T-helper 2 cell (primary cell): ENCODE results near the gene C20orf144.
"Not testable (repeated sequence)": the region's sequence is repeated elsewhere in the genome, so short reads cannot be mapped to it uniquely, and the experiment has no call there.

Experiments
- DNase-seq, 5 experiments: peaks; one replicate each; pipeline versions ENCODE4 v3.0.0 to v3.0.0-alpha.2; 2012 to 2022

The C20orf144 gene

DNA sequence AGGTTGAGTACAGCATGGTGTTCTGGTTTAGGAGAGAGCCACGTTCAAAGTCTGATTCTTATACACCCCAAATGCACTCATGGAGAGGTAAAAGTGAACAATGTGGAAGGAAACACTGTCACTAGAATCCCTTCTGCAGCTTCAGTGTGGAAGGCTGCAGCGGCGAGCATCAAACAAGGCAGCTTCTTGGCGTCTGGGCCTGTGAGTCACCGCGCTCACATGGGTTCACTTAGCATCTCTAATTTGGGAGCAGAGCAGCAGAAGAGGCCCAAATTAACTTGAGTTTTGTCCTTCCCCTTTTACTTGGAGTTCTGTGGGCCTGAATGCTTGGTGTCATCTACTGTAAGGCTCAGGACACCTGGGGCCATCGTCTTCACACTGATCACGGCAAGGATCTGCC, 35.0 kb downstream of the C20orf144 start:
- no peak for DNase-seq

DNA sequence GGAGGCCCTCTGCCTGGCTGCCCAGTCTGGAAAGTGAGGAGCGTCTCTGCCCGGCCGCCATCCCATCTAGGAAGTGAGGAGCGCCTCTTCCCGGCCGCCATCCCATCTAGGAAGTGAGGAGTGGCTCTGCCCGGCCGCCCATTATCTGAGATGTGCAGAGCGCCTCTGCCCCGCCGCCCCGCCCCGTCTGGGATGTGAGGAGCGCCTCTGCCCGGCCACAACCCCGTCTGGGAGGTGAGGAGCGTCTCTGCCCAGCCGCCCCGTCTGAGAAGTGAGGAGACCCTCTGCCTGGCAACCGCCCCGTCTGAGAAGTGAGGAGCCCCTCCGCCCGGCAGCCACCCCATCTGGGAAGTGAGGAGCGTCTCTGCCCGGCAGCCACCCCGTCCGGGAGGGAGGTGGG, 36.8 kb downstream of the C20orf144 start:
- not testable (repeated sequence) for DNase-seq

DNA sequence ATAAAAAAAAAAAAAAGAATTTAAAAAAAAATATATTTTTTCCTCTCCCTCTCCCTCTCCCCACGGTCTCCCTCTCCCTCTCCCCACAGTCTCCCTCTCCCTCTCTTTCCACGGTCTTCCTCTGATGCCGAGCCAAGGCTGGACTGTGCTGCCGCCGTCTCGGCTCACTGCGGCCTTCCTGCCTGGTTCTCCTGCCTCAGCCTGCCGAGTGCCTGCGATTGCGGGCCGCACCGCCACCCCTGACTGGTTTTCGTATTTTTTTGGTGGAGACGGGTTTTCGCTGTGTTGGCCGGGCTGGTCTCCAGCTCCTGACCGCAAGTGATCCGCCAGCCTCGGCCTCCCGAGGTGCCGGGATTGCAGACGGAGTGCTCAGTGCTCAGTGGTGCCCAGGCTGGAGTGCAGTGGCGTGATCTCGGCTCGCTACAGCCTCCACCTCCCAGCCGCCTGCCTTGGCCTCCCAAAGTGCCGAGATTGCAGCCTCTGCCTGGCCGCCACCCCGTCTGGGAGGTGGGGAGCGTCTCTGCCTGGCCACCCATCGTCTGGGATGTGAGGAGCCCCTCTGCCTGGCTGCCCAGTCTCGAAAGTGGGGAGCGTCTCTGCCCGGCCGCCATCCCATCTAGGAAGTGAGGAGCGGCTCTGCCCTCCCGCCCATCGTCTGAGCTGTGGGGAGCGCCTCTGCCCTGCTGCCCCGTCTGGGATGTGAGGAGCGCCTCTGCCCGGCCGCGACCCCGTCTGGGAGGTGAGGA, 38.7 kb downstream of the C20orf144 start:
- DNase-seq, result not testable (repeated sequence)

DNA sequence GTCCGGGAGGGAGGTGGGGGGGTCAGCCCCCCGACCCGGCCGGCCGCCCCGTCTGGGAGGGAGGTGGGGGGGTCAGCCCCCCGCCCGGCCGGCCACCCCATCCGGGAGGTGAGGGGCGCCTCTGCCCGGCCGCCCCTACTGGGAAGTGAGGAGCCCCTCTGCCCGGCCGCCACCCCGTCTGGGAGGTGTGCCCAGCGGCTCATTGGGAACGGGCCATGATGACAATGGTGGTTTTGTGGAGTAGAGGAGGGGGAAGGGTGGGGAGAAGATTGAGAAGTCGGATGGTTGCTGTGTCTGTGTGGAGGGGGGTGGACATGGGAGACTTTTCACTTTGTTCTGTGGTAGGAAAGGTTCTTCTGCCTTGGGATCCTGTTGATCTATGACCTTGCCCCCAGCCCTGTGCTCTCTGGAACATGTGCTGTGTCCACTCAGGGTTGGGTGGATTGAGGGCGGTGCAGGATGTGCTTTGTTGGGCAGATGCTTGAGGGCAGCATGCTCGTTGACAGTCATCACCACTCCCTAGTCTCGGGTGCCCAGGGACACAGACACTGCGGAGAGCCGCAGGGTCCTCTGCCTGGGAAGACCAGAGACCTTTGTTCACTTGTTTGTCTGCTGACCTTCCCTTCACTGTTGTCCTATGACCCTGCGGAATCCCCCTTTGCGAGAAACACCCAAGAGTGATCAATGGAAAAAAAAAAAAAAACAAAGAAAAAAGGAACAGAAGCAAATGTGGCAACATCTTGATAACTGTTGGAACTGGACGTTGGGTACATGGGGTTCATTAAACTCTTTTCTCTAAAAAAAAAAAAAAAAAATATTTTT, 39.7 kb downstream of the C20orf144 start:
- DNase-seq, result no peak

DNA sequence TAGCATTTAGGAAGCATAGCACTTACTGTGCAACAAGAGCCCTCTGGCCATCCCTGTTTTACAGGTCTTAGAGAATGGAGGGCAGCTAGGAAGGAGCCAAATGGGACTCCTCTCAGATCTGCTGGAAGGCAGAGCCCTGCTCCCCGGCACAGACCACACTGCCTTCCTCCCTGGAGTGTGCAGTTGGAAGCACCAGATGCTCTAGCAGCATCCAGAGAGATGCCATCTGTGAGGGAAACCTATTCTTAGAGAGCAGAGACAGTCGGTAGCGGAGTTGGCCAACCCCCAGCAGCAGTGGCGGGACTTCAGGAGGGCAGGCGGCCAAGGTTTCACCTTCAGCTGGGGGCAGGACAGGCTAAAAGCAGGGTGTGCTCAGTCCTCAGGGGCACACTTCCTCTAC, 40.7 kb downstream of the C20orf144 start:
- DNase-seq, result no peak

DNA sequence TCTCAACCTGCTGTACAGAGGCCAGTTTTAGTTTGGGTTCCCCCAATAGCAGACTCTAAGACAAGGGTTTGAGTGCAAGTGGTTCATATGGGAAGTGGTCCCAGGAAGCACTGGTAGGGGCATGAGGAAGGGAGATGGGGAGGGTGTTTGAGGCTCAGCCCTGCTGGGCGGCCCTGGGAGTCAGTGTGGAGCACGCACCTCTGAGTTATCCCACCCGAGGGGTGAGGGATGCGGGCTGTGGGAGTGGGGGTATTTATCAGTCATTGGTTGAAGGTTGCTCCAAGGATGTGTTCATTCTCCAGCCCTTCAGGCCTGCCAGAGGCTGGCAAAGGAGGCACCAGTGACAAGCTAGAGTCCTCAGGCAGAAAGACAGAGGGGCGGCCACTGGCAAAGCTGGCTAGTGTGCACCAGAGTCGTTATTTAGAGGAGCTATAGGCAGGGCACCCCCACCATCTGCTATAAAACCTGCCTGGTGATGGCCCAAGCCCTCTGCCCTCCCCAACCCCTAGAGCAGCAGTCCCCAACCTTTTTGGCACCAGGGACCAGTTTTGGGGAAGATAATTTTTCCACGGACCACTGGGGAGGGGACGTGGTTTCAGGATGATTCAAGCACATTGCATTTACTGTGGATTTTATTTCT, 41.5 kb downstream of the C20orf144 start:
- no peak for DNase-seq

DNA sequence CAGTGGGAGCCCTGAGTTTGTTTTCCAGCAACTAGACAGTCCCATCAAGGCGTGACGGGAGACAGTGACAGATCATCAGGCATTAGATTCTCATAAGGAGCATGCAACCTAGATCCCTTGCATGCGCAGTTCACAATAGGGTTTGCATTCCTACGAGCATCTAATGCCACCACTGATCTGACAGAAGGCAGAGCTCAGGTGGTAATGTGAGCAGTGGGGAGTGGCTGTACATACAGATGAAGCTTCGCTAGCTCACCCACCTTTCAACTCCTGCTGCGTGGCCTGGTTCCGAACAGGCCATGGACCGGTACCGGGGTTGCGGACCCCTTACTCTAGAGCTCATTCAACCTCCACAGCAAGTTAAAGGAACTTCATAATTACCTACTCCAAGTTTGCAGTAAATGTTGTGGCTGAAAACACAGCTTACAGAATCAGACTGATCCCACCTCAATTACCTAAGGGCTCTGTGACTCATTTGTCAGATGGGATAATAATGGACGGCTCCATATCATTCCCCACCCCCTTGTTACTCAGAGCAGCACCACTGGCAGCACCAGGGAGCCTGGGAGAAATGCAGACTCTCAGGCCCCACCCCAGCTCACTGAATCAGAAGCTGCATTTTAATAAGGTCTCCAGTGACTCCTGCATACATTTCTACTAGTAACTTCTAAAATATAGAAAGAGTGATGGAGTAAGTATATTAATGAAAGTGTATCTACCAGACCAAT, 42.2 kb downstream of the C20orf144 start:
- DNase-seq, result no peak

DNA sequence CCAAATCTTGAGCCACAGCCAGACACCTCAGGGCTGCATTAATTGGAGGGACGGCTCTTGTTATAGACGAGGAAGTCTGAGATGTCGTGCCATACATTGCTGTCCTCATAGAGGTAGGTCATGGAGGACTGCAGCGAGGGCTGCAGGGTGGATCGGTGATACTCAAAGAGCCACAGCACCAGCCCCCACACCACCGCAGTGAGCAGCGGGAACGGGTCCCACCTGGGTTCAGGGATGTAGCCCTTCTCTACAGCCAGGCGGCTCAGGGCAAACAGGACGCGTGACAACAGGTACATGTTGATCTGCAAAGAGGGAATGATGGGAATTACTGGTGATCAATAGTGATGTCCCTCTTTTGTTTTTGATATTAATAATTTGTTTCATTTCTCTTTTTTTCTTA, 45.5 kb downstream of the C20orf144 start:
- no peak for DNase-seq

DNA sequence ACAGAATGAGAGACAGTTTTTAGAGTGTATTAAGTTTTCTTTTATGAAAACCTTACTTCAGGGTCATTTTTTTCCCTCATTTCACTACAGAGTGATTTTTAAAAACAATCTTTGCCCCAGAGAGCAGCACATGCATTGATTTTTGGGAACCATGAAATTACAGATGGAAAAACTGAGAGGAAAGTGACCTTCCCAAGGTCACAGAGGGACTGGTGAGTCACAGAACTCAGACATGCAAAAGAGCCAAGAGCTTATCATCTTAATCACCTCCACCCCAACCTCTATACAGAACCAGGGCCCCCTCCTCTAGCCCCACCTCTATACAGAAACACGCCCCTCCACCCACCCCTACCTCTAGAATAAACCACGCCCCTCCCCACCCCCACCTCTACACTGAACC, 47.3 kb downstream of the C20orf144 start:
- DNase-seq, result no peak

DNA sequence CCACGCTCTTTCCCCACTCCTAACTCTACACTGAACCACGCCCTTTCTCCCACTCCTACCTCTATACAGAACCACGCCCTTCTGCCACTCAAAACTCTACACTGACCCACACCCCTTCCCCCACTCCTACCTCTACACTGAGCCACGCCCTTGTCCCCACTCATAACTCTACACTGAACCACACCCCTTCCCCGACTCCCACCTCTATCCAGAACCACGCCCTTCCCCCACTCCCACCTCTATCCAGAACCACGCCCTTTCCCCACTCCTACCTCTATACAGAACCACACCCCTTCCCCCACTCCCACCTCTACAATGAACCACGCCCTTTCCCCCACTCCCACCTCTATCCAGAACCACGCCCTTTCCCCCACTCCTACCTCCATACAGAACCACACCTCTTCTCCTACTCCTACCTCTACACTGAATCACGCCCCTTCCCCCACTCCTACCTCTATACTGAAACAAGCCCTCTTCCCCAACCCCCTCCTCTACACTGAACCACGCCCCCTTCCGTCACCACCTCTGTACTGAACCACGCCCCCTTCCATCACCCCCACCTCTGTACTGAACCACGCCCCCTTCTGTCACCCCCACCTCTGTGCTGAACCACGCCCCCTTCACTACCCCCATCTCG, 47.9 kb downstream of the C20orf144 start:
- no peak for DNase-seq

DNA sequence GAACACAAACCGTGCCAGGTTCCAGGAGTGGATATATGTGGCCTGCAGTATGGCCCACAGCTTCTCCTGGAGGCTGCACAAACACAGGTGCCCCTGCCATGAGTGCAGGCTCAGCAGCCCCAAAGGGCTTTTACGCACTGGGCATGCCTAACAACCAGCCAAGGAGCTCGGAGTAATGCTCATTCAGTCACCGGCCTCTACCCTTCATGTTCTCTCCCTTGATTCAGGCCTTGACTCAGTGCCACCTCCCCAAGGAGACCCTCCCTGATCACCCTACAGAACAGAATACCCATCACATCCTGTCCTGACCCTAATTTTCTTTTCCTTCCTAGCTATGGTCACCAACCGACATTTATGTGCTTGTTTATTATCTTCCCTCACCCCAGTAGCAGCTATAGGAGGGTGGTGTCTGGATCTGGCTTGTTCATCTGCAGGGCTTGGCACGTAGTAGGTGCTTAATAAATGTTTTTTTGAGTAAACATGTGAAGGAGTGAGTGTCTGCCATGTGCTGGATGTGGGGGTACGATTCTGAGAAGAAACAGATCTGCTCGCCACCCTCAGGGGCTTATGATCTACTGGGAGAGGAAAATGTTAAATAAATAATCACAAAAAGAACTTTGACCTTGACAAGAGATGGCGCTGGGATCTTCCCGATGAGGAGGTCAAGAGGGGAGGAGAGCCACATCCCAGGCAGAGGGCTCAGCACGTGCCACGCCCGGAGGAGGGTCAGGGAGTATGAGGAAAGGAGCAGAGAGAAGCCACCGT, 48.7 kb downstream of the C20orf144 start:
- no peak for DNase-seq

DNA sequence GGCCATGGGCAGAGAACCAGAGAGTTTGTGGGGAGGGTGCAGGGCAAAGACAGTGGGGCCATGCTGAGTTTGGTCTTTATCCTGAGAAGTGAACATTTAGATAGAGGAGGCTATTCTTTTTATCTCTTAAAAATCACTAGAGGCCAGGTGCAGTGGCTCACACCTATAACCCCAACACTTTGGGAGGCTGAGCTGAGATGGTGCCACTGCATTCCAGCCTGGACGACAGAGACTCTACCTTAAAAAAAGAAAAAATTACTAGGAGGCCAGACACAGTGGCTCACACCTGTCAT, 49.3 kb downstream of the C20orf144 start:
- DNase-seq, result no peak
